GM23338 (cell line): ENCODE results near the gene FAM81B.

Source experiments
- CREB1 ChIP-seq: fragments of 250-450 bp; sonication (Bioruptor Pico); IDR thresholded peaks from 2 replicates; pipeline ENCODE4 v1.5.0; 2020; ENCODE audit warnings: low read depth, mild to moderate bottlenecking, moderate library complexity
- ETS1 ChIP-seq: IDR thresholded peaks from 2 replicates; pipeline ENCODE4 v1.6.1; 2016; ENCODE audit warnings: antibody characterized with exemption
- EZH2 ChIP-seq: fragments of 200-600 bp; sonication (generic); IDR thresholded peaks from one replicate; pipeline ENCODE4 v1.8.0; 2017; ENCODE audit warnings: antibody characterized with exemption, mild to moderate bottlenecking, low read depth; ENCODE audit not compliant: unreplicated experiment
- EZH2phosphoT487 ChIP-seq: fragments of 200-600 bp; sonication (generic); IDR thresholded peaks from one replicate; pipeline ENCODE4 v1.8.1; 2018; ENCODE audit warnings: antibody characterized with exemption; ENCODE audit not compliant: unreplicated experiment
- JUNB ChIP-seq: IDR thresholded peaks from one replicate; pipeline ENCODE4 v1.6.1; 2016; ENCODE audit warnings: antibody characterized with exemption; ENCODE audit not compliant: unreplicated experiment
- NANOG ChIP-seq: IDR thresholded peaks from 2 replicates; pipeline ENCODE4 v1.6.1; 2016; ENCODE audit warnings: antibody characterized with exemption, borderline replicate concordance
- POLR2AphosphoS5 ChIP-seq: IDR thresholded peaks from 2 replicates; pipeline ENCODE4 v1.6.1; 2016; ENCODE audit warnings: antibody characterized with exemption, low read depth
- REST ChIP-seq: IDR thresholded peaks from one replicate; pipeline ENCODE4 v1.6.1; 2018; ENCODE audit warnings: antibody characterized with exemption; ENCODE audit not compliant: unreplicated experiment
- STAT1 ChIP-seq: IDR thresholded peaks from one replicate; pipeline ENCODE4 v1.6.1; 2016; ENCODE audit warnings: antibody characterized with exemption; ENCODE audit not compliant: unreplicated experiment
- ZNF114 ChIP-seq: fragments of 250-450 bp; sonication (Bioruptor Pico); IDR thresholded peaks from 2 replicates; pipeline ENCODE4 v1.5.0; 2020; ENCODE audit warnings: mild to moderate bottlenecking, moderate library complexity
- ZNF331 ChIP-seq: fragments of 250-450 bp; sonication (Bioruptor Pico); IDR thresholded peaks from 2 replicates; pipeline ENCODE4 v1.5.0; 2020; ENCODE audit warnings: low read depth, mild to moderate bottlenecking, moderate library complexity
- TF ChIP-seq, protein P1 (sequence below), 2 experiments: fragments of 200-600 bp in 1 of 2; sonication (generic) in 1 of 2; conservative IDR thresholded peaks; 2 replicates each; pipeline versions ENCODE4 v1.5.1 to v1.6.1; 2016 to 2017; ENCODE audit warnings: antibody characterized with exemption in 2 of 2, low read depth in 2 of 2, mild to moderate bottlenecking in 2 of 2, moderate library complexity in 1 of 2

GRCh38 chr5:95385334-95385733, 5.8 kb upstream of the FAM81B start:
- TF ChIP-seq, protein P1, sequence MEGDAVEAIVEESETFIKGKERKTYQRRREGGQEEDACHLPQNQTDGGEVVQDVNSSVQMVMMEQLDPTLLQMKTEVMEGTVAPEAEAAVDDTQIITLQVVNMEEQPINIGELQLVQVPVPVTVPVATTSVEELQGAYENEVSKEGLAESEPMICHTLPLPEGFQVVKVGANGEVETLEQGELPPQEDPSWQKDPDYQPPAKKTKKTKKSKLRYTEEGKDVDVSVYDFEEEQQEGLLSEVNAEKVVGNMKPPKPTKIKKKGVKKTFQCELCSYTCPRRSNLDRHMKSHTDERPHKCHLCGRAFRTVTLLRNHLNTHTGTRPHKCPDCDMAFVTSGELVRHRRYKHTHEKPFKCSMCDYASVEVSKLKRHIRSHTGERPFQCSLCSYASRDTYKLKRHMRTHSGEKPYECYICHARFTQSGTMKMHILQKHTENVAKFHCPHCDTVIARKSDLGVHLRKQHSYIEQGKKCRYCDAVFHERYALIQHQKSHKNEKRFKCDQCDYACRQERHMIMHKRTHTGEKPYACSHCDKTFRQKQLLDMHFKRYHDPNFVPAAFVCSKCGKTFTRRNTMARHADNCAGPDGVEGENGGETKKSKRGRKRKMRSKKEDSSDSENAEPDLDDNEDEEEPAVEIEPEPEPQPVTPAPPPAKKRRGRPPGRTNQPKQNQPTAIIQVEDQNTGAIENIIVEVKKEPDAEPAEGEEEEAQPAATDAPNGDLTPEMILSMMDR (conservative IDR thresholded peaks at IDR 0.05; ENCODE audit: low read depth in 2 of 2): no peak
- TF ChIP-seq EZH2phosphoT487: no peak
- TF ChIP-seq ETS1: no peak
- TF ChIP-seq EZH2: no peak
- TF ChIP-seq NANOG: no peak
- no peak for TF ChIP-seq CREB1
- no peak for TF ChIP-seq POLR2AphosphoS5
- TF ChIP-seq STAT1: no peak
- no peak for TF ChIP-seq ZNF114 (CRISPR knock-in tag)
- no peak for TF ChIP-seq REST
- no peak for TF ChIP-seq ZNF331 (CRISPR knock-in tag)
- no peak for TF ChIP-seq JUNB
